DMS114 treated with DMSO at 0.1 percent for 48 hours (cell line): ENCODE results near the gene MS4A18.

Experiments
- DNase-seq: peaks from one replicate; lab custom pipeline; 2025; ENCODE audit not compliant: unreplicated experiment; lab: John Stamatoyannopoulos, UW

The MS4A18 gene

DNA sequence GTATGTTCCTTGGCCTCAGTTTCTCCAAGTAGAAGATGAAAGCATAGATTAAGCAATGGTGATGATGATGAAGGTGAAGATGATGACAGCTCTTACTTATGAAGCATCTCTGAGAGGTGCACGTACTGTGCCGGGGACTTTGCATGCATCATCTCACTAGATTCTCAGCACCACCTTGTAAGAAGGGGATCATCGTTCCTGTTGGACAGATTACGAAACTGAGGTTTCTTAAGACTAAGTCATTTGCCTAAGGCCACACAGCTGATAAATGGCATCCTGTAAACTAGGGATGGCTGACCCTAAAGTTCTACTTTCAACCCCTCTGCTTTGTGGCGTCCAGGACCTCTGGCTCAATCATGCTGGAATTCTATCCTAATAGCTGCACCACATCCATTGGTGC, 40.8 kb downstream of the MS4A18 start:
- no peak for DNase-seq

DNA sequence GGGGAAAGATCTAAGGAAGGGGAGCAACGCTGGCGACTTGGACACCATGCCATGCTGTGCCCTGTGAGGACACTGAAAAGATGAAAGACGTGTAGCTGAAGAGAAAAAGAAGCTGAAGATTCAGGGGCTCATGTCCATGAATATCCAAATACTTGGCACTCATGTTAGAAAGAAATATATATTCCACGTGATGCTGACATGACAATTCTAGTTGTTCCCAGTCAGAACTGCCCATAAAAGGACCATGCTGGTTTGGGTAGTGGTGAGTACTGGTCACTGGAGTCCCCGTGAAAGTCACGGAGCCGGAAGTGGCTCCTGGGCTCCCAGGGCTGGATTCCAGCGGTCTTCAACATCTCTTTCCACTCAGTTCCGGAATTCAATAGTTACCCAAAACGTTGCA, 42.0 kb downstream of the MS4A18 start:
- no peak for DNase-seq

DNA sequence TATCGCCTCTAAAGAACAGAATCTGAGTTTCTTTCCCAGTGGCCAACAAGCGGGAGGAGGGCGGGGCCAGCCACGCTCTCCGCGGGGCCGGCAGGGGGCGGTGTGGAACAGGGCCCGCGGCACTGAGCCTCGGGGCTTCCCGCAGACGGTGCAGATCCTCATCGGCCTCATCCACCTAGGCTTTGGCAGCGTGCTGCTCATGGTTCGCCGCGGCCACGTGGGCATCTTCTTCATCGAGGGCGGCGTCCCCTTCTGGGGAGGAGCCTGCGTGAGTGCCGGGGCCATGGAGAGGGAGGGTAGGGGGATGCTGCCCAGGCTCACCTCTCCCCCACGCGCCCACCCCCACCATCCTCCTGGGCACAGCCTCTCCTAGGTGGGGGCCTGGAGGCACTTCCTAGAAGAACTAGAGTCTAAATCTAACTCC, 42.9 kb downstream of the MS4A18 start:
- DNase-seq, result no peak

DNA sequence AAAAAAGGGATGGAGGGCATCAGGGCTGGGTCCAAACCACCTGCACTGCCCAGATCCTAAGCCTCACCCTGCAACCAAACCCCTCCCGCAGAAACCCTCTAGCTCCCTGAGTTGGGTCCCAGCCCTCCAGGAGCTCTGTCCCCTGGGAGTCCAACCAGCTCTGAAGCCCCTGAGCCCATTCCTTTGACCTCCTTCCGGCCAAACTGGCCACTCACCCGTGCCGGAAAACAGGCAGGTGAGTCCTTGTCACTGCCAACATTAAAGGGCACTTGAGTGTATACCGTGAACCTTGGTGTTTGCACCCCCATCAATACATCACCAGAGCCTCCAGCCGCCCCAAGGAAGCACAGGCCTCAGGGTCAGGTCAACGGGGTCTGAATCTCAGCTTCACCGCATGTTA, 43.7 kb downstream of the MS4A18 start:
- DNase-seq, result no peak

DNA sequence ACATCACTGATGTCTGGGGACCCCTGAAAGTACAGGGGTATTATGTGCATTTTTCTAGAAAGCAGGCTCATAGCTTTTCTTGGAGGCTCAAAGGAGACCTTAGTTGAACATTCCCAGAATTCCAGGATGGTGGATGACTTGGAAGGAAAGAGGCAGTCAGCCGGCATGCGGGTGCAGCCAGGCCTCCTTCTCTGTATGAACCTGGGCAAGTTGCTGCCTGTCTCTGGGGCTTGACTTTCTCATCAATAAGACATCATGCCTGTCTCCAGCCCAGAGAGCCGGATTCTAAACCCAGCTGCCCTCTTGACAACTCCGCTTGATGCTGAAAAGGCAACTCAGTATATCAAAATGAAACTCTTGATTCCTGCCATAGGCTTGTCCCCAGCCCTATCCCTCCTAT, 44.8 kb downstream of the MS4A18 start:
- no peak for DNase-seq

DNA sequence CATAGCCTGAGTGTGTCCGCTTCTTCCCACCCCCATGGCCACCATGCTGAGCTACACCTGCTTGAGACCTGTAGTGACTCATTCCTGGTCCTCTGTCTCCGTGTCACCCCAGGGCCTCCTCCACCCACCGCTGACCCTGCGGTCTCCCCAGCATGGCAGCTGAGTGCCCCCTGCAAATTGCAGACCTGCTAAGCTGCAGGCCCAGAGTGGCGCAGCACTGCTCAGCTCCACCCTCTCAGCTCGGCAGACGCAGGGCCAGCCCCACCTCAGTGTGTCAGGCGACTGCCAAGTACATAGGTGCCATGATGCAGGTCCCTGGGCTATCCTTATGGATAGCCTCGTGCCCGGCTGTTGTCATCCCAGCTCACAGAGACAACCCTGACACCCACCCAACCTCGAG, 45.3 kb downstream of the MS4A18 start:
- no peak for DNase-seq

DNA sequence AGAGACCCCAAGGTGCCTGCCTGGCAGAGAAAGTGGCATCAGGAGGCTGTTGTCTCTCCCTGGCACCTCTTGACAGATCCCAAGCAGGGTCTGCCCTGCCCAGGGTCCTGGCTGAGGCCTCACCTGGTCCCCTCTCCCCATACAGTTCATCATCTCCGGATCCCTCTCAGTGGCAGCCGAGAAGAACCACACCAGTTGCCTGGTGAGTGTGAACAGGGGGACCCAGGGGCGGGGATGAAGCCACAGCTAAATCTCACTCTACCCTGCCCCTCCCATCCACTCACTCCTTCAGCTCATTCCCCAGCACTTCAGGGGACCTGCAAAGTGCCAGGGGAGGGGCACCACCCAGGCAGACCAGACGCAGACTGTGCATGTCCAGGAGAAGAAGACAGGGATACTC, 46.6 kb downstream of the MS4A18 start:
- no peak for DNase-seq

DNA sequence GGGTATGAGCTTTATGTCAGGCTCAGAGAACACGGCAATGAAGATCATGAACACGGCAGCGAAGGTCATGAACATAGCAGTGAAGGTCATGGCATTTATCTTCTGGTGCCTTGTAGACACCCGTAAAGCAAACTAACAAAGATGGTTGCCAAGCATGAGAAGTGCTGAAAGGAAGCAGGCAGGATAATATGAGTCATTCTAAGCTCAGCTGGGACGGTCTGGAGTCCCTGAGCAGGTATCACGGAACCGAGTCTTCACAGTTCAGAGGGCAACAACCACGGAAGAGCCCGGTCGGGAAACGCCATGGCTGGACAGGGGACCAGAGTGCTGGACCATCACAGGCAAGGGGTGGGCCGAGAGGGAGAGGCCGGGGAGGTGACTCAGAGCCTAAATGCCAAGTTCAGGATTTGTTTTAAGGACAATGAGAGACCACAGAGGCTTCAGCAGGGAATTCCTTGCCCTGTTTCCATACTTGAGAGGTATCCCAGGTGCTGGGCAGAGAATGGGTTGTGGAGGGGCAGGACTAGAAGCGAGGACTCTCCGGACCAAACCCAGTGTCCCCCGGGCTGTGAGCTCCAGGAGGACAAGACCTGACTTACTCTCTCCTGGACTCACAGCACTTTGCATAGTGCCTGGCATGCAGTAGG, 47.5 kb downstream of the MS4A18 start:
- no peak for DNase-seq

DNA sequence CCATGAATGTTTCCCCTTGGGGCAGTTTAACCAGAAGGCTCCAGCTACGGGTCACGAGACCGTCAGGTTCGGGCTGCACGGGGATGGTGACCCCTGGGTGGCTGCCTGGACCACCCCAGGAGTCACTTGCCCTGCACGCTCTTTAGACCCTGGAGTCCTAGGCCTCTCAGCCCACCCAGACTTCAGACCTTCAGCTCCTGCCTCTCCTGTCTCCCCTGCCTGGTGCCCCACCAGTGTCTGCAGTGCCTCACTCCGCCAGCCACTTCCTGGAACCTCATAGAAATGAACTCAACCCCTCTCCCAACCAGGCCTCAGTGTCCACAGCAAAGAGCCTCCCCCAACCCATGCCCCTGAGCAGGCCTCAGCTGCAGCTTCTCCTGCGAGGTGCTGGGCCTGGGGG, 48.1 kb downstream of the MS4A18 start:
- DNase-seq, result no peak

DNA sequence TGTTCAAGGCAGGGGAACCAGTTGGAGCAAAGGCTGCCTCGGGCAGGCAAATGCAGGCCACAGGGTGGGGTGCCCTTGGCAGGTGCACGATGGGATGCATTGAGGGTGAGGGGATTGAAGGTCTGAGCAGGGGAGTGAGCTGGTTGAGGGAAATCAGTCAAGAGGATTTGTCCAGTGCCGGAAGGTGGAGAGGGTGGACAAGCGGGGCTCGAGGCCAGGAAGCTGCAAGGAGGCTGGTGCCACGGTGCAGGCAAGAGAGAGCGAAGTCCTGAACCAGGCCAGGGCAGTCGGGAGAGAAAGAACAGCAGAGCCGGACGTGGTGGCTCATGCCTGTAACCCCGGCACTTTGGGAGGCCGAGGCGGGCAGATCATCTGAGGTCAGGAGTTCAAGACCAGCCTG, 50.2 kb downstream of the MS4A18 start:
- no peak for DNase-seq

DNA sequence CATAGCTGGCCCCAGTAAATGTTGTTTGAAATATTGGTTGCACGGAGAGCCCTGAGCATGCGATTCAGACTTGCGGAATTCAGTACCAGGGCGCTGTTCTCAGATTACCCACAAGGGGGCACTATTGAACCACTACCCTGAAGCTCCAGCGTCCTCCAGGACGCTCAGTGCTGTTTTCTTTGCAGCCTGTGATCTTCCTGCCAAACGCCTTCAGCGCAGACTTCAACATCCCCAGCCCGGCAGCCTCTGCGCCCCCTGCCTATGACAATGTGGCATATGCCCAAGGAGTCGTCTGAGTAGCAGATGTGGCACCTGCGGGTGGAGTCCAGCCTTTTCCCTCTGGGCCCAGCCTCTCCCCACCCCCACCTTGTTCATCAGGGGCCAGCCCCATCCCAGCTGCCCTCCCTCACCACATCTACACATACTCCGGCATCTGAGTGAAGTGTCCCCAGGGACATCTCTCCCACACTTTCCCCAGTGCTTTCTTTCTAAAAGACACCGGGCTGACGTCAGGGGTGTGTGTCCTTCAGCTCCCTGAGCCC, 51.0 kb downstream of the MS4A18 start:
- DNase-seq, result peak; percentile 81

DNA sequence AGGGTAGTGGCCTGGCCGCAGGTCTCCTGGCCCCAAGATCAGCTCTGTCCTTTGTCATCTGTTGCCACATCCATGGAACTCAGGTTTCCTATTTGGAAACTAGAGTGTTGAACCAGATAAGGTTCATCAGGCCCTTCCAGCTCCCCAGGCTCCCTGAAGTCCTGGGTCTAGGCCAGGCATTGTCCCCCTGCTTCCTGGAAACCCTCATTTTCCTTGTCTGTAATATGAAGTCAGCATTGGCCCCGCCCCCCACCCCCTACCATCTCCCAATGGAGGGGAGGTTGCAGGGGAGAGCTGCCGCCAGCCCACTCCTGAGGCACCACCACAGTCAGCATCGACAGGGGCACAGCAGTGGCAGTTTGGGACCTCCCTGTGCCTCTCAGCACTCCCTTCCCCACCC, 51.6 kb downstream of the MS4A18 start:
- no peak for DNase-seq

DNA sequence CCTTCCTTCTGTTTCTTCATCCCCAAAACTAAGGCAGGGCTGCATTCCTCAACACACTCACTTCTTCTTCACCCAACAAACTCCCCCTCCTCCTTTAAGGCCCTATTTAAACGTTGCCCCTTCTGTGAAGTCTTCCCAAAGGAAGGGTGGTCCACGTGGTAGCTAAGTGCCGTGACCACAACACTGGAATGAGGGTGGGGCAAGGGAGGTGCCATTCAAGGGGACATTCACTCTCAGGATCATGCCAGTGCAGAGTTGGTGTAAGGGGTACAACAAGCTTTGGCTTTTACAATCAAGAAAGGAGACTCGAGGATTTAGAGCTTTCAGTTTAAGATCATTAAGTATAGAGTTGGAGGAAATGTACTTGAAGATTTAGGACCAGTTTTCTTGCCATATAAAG, 52.6 kb downstream of the MS4A18 start:
- DNase-seq, result no peak

DNA sequence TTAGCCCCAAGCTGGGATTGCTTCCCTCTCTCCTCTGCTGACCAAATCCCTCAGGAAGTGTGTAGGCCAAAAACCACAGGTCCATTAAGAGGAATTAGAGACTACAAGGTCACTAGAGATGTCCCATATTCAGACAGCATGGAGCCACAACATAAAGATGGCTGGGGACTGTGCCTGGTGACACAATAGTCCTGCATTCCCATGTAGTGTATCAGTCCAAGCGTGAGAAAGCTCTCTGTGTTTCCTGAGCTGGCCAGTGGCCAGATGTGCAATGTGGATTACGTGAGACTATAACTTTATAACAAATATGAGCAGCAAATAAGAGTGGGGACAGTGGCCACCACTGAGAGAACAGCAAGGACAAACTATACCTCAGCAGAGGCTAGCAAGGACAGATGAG, 53.1 kb downstream of the MS4A18 start:
- no peak for DNase-seq

DNA sequence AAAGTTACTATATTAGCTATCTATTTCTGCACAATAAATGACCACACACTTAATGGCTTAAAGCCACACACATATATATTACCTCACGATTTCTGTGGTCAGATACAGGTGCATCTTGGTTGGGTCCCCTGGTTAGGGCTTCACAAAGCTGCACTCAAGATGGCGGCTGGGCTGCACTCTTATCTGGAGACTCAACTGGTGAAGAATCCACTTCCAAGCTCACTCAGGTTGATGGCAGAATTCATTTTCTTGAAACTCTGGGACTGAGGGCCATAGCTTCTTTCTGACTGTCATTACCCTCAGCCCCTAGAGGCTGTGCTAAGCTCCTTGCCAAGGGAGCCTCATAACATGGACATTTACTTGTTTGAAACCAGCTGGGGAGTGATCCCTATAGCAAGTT, 55.5 kb downstream of the MS4A18 start:
- no peak for DNase-seq

DNA sequence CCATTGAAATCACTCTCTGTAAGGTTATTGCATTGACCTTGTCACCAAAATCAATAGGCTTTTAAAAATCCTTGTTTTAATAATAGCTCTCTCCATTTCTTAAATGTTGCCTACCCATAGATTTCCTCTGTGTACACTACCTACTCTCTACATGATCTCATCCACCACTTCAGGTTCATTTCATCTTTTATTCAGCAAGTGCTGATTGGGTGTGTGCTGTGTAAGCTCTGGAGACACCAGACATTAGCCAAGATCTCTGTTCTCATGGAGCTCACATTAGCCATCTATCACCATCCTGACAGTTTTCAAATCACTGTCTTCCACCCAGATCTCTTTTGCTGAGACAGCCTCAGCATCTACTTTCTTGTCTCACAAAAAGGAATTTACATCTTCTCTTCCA, 56.3 kb downstream of the MS4A18 start:
- DNase-seq, result no peak

DNA sequence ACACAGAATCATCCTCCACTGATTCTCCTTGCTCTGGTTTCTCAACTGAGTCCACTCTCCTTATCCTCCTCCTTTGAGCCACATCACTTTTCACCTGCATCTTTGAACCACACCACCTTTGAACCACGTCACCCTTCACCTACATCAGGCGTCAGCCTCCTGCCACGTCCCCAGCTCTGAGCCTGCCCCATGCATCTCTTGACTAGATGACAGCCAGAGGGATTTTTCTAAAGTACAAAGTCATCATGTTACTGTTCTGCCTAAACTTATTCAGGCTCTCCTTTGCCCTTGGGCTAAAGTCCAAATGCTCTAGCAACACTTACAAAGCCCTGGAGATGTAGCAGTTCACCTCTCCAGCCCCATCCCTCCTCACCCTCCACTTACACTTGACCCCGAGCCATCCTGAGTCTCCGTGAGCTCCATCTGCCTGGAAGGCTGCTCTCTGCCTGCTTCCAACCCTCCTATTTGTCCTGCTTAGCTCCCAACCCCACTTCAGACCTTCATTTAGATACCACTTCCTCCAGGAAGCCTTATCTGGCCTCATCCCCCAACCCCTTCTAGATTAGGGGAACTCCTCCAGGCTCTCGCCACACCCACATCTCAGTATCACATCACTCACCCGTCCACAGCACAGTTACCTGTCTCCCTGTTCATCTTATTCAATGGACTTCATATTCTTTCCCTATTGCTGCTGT, 56.9 kb downstream of the MS4A18 start:
- no peak for DNase-seq

DNA sequence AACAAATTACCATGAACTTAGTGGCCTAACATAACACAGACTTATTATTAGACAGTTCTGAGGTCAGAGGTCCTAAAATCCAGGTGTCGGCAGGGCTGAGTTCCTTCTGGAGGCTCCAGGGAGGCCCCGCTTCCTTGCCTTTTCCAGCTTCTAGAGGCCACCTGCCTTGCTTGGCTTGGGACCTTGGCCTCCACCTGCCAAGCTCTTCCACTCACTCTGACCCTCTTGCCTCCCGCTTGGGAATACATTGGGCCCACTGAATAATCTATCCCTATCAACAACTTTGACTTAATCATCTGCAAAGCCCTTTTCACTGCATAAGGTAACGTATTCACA, 57.4 kb downstream of the MS4A18 start:
- no peak for DNase-seq

DNA sequence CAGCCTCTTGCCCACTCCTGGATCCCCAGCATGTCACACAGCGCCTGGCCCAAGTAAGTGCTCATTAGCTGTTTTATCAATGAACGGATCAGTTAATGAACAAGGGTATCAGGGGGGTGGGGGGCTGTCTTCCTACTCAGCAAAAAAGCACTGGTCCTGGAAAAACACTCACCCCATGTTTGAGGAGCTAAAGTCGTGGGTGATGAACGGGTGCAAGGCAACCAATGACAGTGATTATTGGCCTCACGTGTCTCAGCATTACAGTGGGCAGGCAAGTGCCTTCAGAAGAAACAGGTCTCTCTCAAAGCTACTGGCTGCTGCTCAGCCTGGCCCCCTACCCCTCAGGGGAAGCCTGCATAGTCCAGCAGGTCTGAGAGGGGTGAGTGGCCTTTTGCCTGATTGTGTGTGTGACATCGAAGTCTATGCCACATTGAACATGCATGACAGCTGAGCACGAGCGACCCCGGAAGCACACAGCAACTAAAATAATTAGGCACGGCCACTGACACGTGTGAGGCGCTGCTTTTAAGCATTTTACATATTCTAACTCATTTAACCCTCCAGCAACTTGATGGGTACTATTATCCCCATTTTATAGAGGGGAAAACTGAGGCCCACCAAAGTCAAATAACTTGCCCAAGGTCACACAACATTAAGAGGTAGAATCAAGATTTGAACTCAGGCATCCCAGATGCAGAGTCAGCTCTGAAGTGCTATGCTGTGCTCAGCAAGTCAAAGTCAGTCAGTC, 58.0 kb downstream of the MS4A18 start:
- no peak for DNase-seq

DNA sequence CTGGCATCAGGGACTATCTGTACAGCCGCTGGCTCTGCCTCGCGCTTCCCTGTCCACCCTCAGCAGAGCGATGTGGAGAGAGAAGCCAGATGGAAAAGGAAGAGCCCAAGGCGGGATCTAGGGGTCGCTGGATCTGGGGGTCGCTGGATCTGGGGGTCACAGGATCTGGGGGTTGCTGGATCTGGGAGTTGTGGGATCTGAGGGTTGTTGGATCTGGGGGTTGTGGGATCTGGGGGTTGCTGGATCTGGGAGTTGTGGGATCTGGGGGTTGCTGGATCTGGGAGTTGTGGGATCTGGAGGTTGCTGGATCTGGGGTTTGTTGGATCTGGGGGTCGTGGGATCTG, 58.6 kb downstream of the MS4A18 start:
- no peak for DNase-seq

DNA sequence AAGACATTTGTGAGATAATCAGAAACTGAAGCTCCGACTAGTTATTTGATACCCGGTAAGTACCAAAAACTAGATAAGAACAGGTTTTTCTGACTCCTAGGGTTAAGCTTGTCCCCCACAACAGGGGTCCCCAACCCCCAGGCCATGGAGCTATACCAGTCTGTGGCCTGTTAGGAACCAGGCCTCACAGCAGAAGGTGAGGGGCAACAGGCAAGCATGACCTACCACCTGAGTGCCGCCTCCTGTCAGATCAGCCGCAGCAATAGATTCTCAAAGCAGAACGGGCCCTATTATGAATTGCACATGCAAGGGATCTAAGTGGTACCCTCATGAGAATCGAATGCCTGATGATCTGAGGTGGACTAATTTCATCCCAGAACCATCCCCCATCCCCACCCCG, 59.4 kb downstream of the MS4A18 start:
- no peak for DNase-seq

DNA sequence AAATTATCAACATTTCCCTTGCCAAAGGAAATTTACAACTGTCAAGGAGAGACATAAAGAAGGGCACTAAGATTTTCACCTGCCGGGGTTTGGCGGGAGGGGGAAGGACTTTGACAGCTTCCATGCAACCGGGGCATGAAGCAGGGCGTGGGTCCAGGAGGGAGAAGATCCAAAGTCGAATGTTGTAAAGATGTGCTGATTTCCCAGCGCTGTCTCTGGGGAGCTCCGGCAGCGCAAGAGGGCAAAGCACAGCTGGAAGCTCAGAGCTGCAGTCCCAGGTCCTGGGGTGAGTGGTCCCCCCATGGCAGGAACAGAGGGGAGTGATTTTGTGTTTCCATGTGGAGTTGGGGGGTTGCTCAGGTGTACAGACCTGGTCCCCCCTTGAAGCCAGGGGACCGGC, 60.6 kb downstream of the MS4A18 start, which contains the start of gene MS4A10:
TSS of gene MS4A10 (plus strand) at position 198 of the 400 bp plus-strand sequence. CDS start 5,003 bp downstream, outside the sequence.
- DNase-seq, result no peak
